Gastroesophageal sphincter (tissue), 3 donors: ENCODE results near the gene LRRC8B.

Experiments used
- CTCF ChIP-seq, 4 experiments: fragments of 200-600 bp in 2 of 4; fragments of 450-650 bp in 2 of 4; sonication (generic) in 1 of 4; IDR thresholded peaks; one replicate each; pipeline ENCODE4 v1.5.1; 2017 to 2019; ENCODE audit warnings: antibody characterized with exemption in 4 of 4, mild to moderate bottlenecking in 2 of 4, moderate library complexity in 2 of 4
- EP300 ChIP-seq: sonication (generic); formaldehyde crosslinking; IDR thresholded peaks from one replicate; pipeline ENCODE4 v1.6.1; 2017; ENCODE audit warnings: antibody characterized with exemption, mild to moderate bottlenecking
- POLR2A ChIP-seq, 2 donors: fragments of 450-650 bp; IDR thresholded peaks; one replicate each; pipeline ENCODE4 v1.6.1; 2017; ENCODE audit warnings: antibody characterized with exemption in 2 of 2, mild to moderate bottlenecking in 2 of 2, moderate library complexity in 1 of 2
- POLR2AphosphoS5 ChIP-seq: sonication (generic); formaldehyde crosslinking; IDR thresholded peaks from one replicate; pipeline ENCODE4 v1.6.1; 2017; ENCODE audit warnings: antibody characterized with exemption

DNA sequence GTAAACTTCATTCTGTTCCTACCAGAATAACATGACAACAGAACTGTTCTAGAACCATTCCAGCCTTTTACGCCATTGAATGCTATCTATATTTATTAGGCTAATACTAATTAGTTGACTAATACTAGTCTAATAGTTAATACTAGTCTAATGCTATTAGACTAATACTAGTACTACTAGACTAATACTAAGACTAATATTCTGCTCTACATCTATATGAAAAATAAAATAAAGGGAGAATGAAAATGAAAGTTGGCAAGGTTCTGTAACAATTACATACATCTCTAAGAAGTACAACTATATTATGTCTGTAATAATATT, 40.9 kb upstream of the LRRC8B start:
- TF ChIP-seq POLR2A (IDR thresholded peaks at IDR 0.05) (no peak), CTCF (IDR thresholded peaks at IDR 0.05) (no peak), POLR2AphosphoS5 (no peak), EP300 (no peak)
